ENCODE results near the gene AVPR1B.

GRCh38 chr1:206144605-206145004, 27.4 kb upstream of the AVPR1B start:
- TF ChIP-seq CTCF (IDR thresholded peaks at IDR 0.05; ENCODE audit: borderline replicate concordance, extremely low read depth, low read length, poor library complexity, severe bottlenecking) (no peak), EZH2 (IDR thresholded peaks at IDR 0.05; ENCODE audit: borderline replicate concordance, low read depth, low read length, severe bottlenecking) (no peak)

All from DND-41 (cell line).